Activated CD8-positive, alpha-beta memory T cell treated with anti-CD3 and anti-CD28 coated beads for 48 hours (primary cell): Measurements from ENCODE around the gene ITGA5.

Experiments
- DNase-seq, 3 experiments: peaks; one replicate each; pipeline ENCODE4 v3.0.0-alpha.2; 2020; ENCODE audit warnings: low read depth in 2 of 3, low spot score in 2 of 3

The ITGA5 gene

DNA sequence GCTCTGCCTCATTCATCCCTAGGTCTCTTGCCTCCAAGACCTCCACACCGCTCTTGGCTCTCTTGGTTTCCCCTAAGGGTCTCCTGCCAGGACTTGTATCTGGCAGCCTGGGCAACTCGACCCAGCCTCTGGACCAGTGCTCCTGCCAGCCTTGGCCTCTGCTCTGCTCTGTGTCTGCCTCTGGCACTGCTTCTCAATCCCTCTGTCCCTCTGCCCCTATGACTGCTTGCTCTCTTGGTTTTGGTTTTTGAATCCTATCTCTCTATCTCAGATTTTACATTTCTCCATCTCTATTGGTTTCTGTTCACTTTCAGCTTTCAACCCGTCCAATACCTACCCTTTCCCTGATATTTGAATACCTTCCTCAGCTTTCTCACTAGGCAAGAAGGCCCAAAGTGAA is 6.3 kb downstream of the ITGA5 start:
- no peak for DNase-seq

DNA sequence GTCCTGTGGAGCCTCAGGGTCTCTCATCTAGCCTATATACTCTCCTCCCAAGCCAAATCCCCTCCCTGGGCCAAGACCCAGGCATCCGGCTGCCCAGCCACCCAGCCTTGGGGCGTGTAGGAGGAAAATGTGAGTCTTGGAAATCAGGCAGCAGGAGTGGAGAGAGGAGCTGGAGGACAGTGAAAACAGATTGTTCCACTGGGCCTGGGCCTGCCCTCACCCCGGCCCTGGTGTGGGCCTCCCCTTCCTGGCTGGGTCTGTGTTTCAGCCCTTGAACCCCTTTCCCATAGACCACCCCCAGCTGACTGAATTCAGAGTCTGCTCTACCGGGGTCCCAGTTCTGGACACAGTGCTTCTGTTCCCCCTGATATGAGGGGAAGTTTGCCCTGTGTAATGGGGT is 6.7 kb downstream of the ITGA5 start:
- DNase-seq = no peak

DNA sequence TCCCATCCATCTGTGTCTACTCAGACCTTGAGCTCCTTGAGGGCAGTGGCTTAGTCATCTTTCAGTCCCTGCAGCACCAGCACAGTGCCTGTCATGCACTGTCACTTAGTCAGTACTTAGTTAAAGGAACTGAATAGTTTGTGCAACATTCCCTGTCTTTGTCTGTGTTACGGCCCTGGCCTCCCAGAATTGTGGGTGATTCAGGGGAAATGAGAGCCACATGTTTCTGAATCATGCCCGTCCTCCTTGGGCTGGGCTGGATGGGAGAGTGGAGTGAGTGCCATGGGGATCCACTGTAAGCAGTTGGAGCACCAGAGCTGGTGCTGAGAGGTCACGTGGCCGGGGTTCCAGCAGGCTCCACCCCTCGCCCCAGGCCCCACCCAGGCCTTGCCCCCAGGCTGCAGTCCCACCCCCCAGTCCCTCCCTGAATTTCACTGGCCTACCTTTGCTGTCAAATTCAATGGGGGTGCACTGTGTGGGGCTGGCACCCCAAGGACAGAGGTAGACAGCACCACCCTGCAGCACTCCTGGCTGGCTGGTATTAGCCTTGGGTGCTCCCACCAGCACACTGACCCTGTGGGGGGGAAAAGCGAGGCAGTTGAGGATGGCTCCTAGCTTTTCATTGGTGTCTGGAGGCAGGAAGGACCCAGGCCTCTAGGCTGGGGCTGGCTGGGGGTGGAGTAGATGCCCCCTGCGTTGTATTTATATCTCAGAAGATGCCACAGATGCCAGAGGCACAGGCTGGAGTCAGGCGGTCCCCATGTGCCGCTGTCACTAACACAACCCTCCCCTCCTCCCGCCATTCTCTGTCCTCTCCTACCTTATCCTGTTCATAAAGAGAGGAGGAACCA is 7.5 kb downstream of the ITGA5 start:
- no peak for DNase-seq

DNA sequence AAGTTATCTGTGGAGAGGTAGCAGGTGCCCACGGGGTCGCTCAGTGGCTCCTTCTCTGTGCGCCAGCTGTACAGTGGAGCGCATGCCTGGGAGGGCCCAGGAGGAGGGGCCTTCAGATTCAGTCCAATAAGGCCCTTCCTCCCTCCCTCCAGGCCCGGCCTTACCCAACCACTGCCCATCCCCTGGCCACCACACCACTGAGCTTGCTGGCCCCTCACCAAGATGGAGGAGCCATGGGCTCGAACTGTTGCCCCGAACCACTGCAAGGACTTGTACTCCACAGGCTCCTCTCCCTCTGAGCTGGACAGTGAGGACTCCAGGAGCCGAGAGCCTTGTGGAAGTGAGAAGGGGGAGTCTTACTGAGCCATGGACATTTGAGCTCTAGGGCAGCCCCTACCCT is 9.8 kb downstream of the ITGA5 start:
- no peak for DNase-seq

DNA sequence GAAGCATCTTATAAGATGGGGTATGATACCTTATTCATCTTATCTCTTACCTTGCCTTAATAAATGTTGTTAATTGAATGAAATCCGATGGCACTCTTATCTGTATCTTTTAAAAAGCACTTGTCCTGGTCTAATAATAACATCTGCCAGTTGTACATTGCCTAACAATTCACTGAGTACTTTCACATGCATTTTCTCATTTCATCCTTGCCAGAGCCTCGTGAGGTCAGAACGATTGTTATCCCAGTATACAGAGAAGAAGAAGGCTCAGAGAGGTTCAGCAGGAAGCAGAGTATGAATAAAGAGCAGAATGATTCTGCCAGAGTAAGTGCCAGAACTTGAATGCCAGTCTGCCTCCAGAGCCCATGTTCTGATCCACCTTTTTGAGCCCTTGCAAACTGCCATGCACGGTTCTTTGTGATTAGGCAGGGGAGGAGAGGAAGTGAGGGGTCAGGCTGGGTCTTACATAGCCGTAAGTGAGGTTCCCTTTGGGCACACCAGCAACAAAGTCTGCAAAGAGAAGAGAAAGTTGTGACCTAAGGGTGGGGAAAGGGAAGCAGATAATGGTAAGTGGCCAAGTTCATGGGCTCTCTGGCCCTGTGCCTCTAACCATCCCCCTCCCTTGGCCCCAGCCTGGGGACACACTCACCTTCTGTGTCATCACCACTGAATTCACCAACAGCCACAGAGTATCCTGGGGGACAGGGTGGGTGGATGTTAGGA is 11.7 kb downstream of the ITGA5 start:
- DNase-seq = no peak

DNA sequence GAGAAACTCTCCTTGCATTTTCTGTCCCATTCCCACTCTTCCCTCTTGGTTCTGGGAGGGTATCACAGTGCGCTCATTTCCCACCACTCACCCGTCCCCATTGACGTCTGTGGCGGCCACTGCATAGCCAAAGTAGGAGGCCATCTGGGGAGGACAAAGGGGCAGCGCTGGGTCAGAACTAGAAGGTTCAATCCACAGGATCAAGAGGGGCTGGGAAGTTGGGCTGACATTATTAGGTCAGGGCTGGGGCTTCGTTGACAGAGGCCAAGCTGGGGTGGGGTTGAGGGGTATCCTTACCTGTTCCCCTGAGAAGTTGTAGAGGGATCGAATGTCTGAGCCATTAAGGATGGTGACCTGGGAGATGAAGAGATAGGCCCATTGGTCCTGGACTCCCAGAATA is 13.5 kb downstream of the ITGA5 start:
- DNase-seq = no peak

DNA sequence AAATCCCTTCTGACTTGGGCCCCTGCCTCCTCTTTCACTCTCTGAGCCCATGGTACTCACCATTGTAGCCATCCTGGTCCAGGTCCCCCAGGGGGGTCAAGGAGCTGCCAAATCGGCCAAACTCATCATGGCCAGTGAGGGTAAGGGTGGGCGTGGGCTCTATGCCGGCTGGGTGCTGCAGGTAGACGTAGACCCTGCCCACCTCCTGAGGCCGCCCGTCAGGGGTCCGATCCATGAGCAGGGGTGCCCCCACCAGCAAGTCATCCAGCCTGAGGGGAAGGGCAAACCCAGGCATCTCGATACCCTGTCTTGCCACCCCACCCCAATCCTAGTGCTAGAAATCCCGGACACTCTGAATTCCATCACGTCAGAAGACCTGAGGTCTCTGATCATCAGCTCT is 14.0 kb downstream of the ITGA5 start:
- no peak for DNase-seq

DNA sequence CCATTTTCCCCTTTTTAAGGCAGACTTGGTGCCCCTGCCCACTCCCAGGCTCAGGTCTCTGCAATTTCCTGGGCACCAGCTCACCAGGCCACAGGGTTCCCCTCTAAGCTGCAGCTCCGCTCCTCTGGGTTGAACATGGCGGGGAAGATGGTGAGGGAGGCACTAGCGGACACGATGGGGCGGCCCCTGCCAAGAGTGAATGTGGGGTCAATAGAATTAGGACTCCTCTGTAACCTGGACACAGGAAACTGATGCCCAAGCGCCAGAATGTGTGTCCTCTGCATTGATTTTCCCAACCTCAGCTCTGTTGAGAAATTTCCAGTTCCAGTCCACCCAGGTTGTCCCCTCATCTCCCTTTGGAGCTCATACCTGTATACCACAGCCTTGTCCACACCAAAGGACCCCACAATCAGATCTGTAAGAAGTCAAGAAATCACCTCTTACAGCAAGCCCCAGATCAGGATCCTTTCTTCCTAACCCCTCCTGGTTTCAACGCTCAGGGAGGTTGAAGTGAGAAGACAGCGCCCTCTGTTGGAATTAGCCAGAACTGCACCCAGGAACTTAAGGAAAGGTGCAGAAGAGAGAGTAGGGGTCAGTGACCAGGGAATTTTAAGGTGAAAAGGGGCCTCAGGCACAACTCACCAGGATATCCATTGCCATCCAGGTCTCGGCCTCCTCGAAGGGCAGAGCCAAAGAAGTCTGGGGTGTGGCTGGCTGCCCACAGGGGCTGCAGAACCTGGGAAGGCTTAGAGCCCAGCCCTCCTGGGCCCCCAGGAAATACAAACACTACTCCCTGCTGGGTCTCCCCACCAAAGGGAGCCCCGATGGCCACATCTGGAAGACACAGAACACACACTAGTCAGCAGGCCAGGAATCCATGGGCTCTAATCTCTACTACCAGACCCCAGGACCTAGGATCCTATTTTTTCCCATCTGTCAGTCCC is 14.7 kb downstream of the ITGA5 start:
- no peak for DNase-seq

DNA sequence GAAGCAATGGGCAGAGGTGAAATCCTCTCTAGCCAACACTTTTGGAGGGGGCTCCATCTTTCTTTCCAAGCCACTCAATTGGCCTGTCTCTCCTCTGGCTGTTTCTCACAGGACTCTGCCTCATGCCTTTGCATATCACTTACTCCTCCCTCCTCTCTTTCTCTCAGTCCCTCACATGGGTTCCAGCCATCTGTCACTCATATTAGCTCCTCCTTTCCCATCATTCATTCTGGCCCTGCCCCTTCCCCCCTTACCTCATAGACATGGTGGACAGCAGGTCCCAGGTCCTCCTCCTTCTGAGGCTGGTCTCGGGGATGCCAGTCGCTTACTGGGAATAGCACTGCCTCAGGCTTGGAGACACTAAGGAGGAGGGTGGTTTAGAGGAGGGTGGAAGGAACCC is 17.9 kb downstream of the ITGA5 start:
- no peak for DNase-seq

DNA sequence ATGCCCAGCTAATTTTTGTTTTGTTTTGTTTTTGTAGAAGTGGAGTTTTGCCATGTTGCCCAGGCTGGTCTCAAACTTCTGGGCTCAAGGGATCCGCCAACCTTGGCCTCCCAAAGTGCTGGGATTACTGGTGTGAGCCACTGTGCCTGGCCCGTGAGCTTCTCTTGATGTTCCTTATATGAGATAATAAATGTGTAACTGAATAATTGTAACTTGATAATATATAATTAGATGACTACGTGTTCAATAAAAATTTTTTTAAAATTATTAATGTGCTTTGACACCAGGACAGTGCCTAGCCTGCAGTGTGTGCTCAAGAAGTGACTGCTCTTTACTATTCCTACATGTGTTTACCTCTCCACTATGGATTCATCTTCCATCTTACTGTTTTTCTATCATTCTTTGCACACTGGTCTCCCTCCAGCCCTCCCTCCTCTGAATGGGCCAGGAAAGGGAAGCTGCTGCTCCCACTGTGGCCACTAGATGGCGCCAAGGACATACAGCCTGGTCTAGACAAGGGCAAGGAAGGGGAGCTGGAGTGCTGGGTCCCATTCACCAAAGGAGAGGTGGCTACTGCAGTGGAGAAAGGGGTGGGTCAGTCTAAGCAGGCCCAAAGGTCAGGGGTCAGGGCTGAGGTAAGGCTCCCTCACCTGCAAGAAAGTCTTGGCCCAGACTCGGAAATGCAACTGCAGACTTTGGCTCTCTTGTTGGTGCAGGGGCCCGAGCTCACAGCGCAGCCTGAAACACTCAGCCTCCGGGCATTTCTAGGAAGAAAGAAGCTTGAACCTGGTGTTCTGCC is 19.9 kb downstream of the ITGA5 start:
- peak; percentile 63 to 85 (median 80) for DNase-seq

DNA sequence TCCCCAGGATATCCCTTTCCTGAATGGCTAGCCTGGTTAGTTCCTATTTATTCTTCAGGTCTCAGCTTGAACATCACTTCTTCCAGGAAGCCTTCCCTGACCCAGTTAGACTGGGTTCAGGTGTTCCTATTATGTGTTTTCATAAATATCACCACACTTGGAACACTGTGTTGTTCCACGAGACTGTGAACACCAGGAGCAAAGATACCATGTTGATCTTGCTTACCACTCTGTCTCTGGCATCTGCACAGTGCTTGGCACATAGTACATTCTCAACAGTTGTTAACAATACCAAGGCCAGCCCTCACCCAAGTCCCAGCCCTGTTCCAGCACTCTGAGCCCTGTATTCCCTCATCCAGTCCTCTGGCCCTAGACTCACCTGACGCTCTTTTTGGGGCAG is 20.8 kb downstream of the ITGA5 start:
- DNase-seq = no peak

DNA sequence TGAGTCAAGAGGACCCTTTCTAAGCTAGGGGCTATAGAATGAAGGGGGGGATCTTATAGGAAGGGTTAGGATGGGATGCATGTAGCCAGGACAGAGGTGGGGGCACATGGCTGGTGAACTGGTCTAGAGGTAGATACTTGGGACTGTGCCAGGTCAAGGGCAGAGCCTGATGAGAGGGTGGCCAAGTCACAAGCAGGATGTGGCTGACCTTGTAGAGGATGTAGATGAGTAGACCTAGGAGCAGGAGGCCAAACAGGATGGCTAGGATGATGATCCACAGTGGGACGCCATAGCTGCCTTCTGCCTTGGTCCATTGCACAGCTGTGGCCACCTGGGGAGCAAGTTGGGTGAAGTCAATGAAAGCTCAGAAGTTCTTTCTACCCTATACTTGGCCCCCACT is 21.9 kb downstream of the ITGA5 start:
- no peak for DNase-seq

DNA sequence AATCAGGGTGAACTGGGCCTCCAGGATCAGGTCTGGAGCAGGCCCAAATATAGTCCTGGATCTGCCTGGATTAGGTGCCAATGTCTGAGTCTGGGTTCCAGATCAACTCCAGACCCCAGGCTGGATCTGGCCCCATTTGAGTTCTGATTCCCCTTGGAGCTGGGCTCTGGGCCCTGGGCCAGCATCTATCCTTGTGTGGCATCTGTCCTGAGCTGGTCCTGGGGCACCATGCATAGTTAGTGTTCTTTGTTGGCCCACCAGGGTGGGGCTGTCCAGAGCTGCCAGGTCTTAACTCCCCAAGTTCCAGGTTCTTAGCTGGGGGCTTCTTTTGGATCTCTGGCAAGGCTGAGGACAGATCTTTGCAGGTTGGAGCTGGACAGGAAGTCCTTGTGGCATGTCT is 23.5 kb downstream of the ITGA5 start:
- no peak for DNase-seq

DNA sequence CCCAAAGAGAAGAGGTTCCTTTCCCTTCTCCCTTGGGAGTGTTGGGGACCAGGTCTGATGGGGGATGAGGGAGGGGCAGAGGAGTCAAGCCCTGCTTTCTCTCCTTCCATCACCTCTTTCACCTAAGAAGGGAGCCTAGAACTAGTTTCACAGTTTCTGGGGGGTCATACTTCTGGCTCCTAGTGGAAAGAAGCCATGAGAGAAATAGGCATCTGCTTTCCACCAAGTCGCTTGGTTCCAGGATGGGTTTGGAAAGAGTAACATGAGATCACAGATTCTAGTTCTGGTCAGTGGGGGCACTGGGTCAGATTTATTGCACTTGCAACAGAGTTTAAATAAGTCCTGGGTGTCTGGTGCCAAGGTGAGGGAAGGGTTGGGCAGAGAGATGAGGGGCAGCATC is 24.1 kb downstream of the ITGA5 start:
- DNase-seq = no peak

DNA sequence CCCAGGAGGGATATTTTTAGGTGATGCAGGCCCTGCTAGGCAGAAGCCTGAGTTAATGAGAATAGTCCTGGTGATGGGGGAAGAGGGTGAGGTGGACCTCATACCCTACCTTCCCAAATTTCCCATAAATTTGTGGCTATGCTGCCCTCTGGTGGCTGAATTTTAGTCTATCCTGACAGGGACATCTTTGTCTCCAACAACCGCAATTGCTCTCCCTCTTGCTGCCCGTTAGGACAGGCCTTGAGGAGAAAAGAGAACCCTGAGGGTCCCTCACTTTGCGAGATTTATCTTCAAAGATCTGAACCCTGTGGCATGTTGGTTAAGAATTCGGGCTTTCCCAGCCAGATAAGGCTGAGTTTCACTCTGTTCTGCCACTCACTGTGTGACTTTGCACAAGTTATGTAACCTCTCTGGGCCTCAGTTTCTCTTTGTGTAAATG is 24.8 kb downstream of the ITGA5 start:
- no peak for DNase-seq

DNA sequence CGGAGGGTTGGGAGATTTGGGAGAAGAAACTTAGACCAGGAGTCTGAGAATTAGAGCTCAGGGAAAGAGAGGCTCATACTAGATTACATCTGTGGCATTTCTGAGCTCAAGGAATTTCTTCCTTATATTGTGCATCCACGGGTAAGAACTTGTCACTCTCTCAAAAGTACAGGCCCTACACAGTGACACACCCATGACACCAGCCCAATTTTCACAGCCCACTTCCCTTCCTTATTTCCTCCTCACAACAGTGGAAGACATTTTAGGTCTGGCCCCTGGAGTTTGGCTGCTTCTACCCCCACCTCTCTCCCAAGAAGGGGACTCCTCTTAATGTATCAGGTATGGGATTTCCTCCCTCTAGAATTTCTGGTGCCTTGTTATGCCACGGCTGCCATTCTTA is 25.3 kb downstream of the ITGA5 start:
- DNase-seq = no peak

DNA sequence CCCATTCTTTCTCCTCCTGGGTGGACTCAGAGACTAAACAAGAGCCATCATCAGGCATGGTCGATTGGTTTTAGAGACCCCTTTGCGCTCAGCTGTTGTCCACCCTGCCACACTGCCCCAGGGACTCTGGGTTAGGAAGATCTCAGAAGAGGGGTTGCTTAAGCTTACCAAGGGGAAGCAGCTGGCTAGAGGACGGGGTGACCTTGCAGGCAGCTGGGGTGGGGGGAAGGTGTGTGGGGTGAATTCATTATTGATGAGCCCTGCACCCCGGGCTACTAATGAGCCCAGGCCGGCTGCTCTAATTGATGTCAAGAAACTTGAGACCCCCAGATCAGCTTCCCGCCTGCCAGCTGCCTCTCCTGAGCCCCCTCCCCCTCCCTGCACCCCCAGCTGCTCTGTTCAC is 25.9 kb downstream of the ITGA5 start:
- no peak for DNase-seq

DNA sequence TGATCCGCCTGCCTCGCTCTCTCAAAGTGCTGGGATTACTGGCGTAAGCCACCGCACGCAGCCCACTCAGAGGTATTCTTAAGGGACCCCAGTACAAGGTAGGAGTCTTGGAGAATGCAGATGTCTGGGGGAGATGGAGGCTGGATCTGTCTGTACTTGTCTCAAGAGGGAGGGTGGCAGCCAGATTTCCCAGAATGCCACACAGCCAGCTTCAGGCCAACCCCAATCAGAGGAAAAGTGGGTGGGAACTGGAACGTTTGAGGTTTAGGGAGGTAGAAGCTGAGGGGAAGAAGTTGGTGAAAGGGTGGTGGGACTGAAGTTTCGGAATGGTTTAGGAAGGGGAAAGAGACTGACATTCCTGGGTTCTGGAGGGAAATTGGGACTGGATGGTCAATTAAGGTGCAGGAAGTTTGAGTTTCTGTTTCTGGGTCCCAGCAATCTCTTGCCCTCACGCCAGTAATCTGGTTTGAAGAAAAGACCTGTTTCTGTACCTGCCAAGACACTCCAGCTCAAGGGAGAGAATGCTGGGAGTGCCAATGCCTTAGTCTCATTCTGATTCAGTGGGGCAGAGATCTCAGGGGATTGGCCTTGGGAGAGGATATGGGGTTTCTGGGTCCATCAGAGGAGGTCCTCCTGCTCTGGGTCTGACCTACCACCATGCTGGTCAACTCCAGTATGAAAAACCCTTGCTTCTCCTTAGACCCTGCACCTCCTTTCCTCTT is 26.4 kb downstream of the ITGA5 start:
- DNase-seq = no peak

DNA sequence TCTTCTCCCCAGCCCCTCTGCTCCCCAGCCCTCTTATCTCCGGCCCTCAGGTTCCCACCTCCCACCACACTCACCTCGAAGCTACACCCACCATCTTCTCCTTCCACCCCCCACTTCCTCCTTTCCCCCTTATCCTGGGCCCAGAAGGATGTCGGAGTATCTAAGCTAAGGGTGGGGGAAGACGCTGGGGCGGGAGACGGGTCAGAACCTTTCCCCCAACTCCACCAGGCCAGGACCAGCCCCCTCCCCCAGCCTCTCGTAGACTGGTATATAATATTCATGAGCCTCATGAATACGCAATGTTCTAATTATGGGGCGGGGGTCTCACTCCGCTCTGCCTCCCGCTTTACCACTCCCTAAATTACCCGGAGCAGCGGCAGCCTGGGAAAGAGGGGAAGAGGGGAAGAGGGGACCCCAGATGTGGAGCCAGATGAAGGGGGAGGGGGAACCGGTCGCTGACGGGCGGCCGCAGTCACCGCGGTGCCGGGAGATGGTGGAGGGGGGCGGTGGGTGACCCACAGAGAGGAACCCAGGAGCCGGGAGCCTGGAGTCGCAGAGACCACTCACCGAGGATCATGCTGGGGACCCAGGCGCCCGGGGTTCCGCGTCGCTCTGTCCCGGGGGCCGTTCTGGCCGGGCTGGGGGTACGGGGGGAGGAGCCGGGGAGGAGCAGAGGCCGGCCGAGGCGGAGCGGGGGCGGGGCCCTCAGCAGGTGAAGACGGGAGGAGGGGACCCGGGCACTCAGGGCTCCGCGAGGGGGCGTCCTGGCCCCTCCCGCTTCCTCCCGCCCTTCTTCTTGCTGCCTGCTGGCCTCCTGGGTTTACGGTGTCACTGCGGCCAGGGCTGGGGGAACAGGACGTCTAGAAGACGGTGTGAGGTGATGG is 28.2 kb downstream of the ITGA5 start:
- peak in 2 of 3 experiments; percentile 21 to 41 for DNase-seq
